Neural progenitor cell (in vitro differentiated cells): ENCODE results near the gene TMEM218. TPM values are rescaled to one million over a fixed set of nuclear protein-coding genes. Genes with fewer than 3 reads are reported as not detected.

Source experiments
- DNase-seq: peaks from one replicate; pipeline ENCODE4 v3.0.0-alpha.2; 2016; ENCODE audit warnings: low spot score
- H2AFZ ChIP-seq: fragments of 200-600 bp; sonication (generic); replicated peaks from 2 replicates; pipeline ENCODE4 v1.6.1; 2016; ENCODE audit warnings: antibody characterized with exemption
- H3F3A ChIP-seq: fragments of 200-600 bp; sonication (generic); 2 replicates; pipeline ENCODE4 v1.6.1; 2016; ENCODE audit warnings: antibody characterized with exemption, low read depth
- H3K27ac ChIP-seq: fragments of 200-600 bp; sonication (generic); 2 replicates; pipeline ENCODE4 v1.5.1; 2016; ENCODE audit warnings: mild to moderate bottlenecking
- H3K27me3 ChIP-seq: fragments of 200-600 bp; sonication (generic); 2 replicates; pipeline ENCODE4 v1.6.1; 2016; ENCODE audit warnings: mild to moderate bottlenecking, moderate library complexity
- H3K36me3 ChIP-seq: fragments of 200-600 bp; sonication (generic); 2 replicates; pipeline ENCODE4 v1.5.1; 2016
- H3K4me1 ChIP-seq: fragments of 200-600 bp; sonication (generic); 2 replicates; pipeline ENCODE4 v1.6.1; 2016; ENCODE audit warnings: mixed run types
- H3K4me2 ChIP-seq: fragments of 200-600 bp; sonication (generic); 2 replicates; pipeline ENCODE4 v1.6.1; 2016
- H3K4me3 ChIP-seq: fragments of 200-600 bp; sonication (generic); 2 replicates; pipeline ENCODE4 v1.5.1; 2016
- H3K79me2 ChIP-seq: fragments of 200-600 bp; sonication (generic); 2 replicates; pipeline ENCODE4 v1.6.1; 2016; ENCODE audit warnings: low read depth
- H3K9ac ChIP-seq: fragments of 200-600 bp; sonication (generic); 2 replicates; pipeline ENCODE4 v1.6.1; 2016
- H3K9me3 ChIP-seq: fragments of 200-600 bp; sonication (generic); 2 replicates; pipeline ENCODE4 v1.5.1; 2016; ENCODE audit warnings: low read depth
- H4K20me1 ChIP-seq: fragments of 200-600 bp; sonication (generic); 2 replicates; pipeline ENCODE4 v1.6.1; 2016; ENCODE audit warnings: low read depth
- H3K27ac Mint-ChIP-seq: 3 replicates; pipeline ENCODE4 v1.8.0; 2021; ENCODE audit warnings: mixed read lengths
- H3K27me3 Mint-ChIP-seq: 2 replicates; pipeline ENCODE4 v1.8.0; 2022; ENCODE audit warnings: low read depth, mild to moderate bottlenecking, inconsistent platforms, moderate library complexity, mixed read lengths; ENCODE audit not compliant: insufficient read depth
- H3K36me3 Mint-ChIP-seq: 3 replicates; pipeline ENCODE4 v1.8.0; 2021; ENCODE audit warnings: mixed read lengths
- H3K4me1 Mint-ChIP-seq: 3 replicates; pipeline ENCODE4 v1.8.0; 2021; ENCODE audit warnings: mixed read lengths
- H3K4me3 Mint-ChIP-seq: 3 replicates; pipeline ENCODE4 v1.8.0; 2021; ENCODE audit warnings: mild to moderate bottlenecking, moderate library complexity, mixed read lengths
- H3K9me3 Mint-ChIP-seq: 3 replicates; pipeline ENCODE4 v1.8.0; 2020; ENCODE audit warnings: mixed read lengths
- CTCF ChIP-seq: fragments of 200-600 bp; sonication (generic); IDR thresholded peaks from 2 replicates; pipeline ENCODE4 v1.5.1; 2017; ENCODE audit warnings: antibody characterized with exemption, mild to moderate bottlenecking
- EZH2 ChIP-seq: fragments of 200-600 bp; sonication (generic); IDR thresholded peaks from 2 replicates; pipeline ENCODE4 v1.6.1; 2017; ENCODE audit warnings: antibody characterized with exemption, mild to moderate bottlenecking, moderate library complexity
- EZH2phosphoT487 ChIP-seq: fragments of 200-600 bp; sonication (generic); IDR thresholded peaks from 2 replicates; pipeline ENCODE4 v1.6.1; 2017; ENCODE audit warnings: antibody characterized with exemption
- total RNA-seq: library from RNA; depleted of rRNA; stranded (reverse); fragments of >200 nt; gene quantifications from 2 replicates; pipeline ENCODE4 v1.2.3, GENCODE V29; 2015; ENCODE audit warnings: low replicate concordance

TMEM218 gene
- total RNA-seq, 1 donor from 2014 or later, result 44.1 TPM

- Histone ChIP-seq H2AFZ (no peak overlapping the region), H3K9ac (no peak overlapping the region), H3K36me3 (no peaks in the 10 kb centered on the region), H3K79me2 (no peaks in the 10 kb centered on the region), H4K20me1 (no peaks in the 10 kb centered on the region), H3K9me3 (no peaks in the 10 kb centered on the region), H3K27ac (no peak overlapping the region), H3K4me1 (peaks cover 7% of the 10 kb centered on the region), H3F3A (no peaks in the 10 kb centered on the region), H3K4me3 (no peak overlapping the region), H3K4me2 (no peak overlapping the region), H3K27me3 (no peaks in the 10 kb centered on the region)
- H3K9me3 Mint-ChIP-seq, result no peaks in the 10 kb centered on the region
- peaks cover 23% of the 10 kb centered on the region for H3K4me1 Mint-ChIP-seq
- H3K27me3 Mint-ChIP-seq, result peaks cover 11% of the 10 kb centered on the region
- no peaks in the 10 kb centered on the region for H3K36me3 Mint-ChIP-seq
- no peak for TF ChIP-seq CTCF
- no peak for TF ChIP-seq EZH2
- TF ChIP-seq EZH2phosphoT487, result no peak
- H3K27ac Mint-ChIP-seq, result no peak overlapping the region
- DNase-seq, result no peak
- H3K4me3 Mint-ChIP-seq, result no peak overlapping the region
Observed at GRCh38 chr11:125073616-125074483, 37.6 kb downstream of the TMEM218 start.

- Histone ChIP-seq H3K9ac (no peak overlapping the region), H3K27ac (no peak overlapping the region), H3K4me1 (peaks cover 7% of the 10 kb centered on the region), H3K4me2 (no peak overlapping the region), H2AFZ (no peak overlapping the region), H3K79me2 (no peaks in the 10 kb centered on the region), H3K9me3 (no peaks in the 10 kb centered on the region), H3K36me3 (no peaks in the 10 kb centered on the region), H4K20me1 (no peaks in the 10 kb centered on the region), H3K4me3 (no peak overlapping the region), H3F3A (no peaks in the 10 kb centered on the region), H3K27me3 (no peaks in the 10 kb centered on the region)
- peaks cover 10% of the 10 kb centered on the region for H3K27me3 Mint-ChIP-seq
- H3K4me1 Mint-ChIP-seq, result peaks cover 23% of the 10 kb centered on the region
- TF ChIP-seq CTCF (no peak), EZH2 (no peak), EZH2phosphoT487 (no peak)
- H3K36me3 Mint-ChIP-seq, result no peaks in the 10 kb centered on the region
- no peak overlapping the region for H3K4me3 Mint-ChIP-seq
- DNase-seq, result no peak
- no peak overlapping the region for H3K27ac Mint-ChIP-seq
- H3K9me3 Mint-ChIP-seq, result no peaks in the 10 kb centered on the region
Observed at GRCh38 chr11:125072961-125073590, 38.4 kb downstream of the TMEM218 start.

- H3K4me3 Mint-ChIP-seq, result no peak overlapping the region
- no peak overlapping the region for H2AFZ ChIP-seq
- H3K27me3 Mint-ChIP-seq, result peaks cover 6% of the 10 kb centered on the region
- H3K27me3 ChIP-seq, result no peaks in the 10 kb centered on the region
- H3K9me3 ChIP-seq, result no peaks in the 10 kb centered on the region
- no peaks in the 10 kb centered on the region for H3K79me2 ChIP-seq
- H3F3A ChIP-seq, result no peaks in the 10 kb centered on the region
- TF ChIP-seq EZH2phosphoT487 (no peak), EZH2 (no peak), CTCF (no peak)
- H3K36me3 ChIP-seq, result no peaks in the 10 kb centered on the region
- DNase-seq, result no peak
- no peak overlapping the region for H3K9ac ChIP-seq
- peaks cover 7% of the 10 kb centered on the region for H3K4me1 ChIP-seq
- no peaks in the 10 kb centered on the region for H3K36me3 Mint-ChIP-seq
- H3K9me3 Mint-ChIP-seq, result no peaks in the 10 kb centered on the region
- H3K4me1 Mint-ChIP-seq, result peaks cover 23% of the 10 kb centered on the region
- H4K20me1 ChIP-seq, result no peaks in the 10 kb centered on the region
- no peak overlapping the region for H3K4me3 ChIP-seq
- H3K4me2 ChIP-seq, result no peak overlapping the region
- no peak overlapping the region for H3K27ac ChIP-seq
- no peak overlapping the region for H3K27ac Mint-ChIP-seq
Observed at GRCh38 chr11:125072218-125072960, 39.0 kb downstream of the TMEM218 start.
